ENCODE data around the gene PREP. TPM values are rescaled to one million over a fixed set of nuclear protein-coding genes. Genes with fewer than 3 reads are reported as not detected.

The PREP gene
- total RNA-seq, 2 donors from 2014 or later = 8.9 to 54.5 TPM

GRCh38 chr6:105279463-105279862 is 123.4 kb downstream of the PREP start:
- Histone ChIP-seq H3K4me3 (no peak overlapping the region), H3K27me3 (replicated peaks; ENCODE audit: insufficient read depth) (no peaks in the 10 kb centered on the region), H3K4me1 (replicated peaks) (no peaks in the 10 kb centered on the region), H3K9me3 (no peaks in the 10 kb centered on the region), H3K27ac (no peak overlapping the region), H3K36me3 (no peaks in the 10 kb centered on the region)
- intact Hi-C loops (cut with DNase I) = no loop called here
- DNase-seq (ENCODE audit: low spot score) = no peak
- TF ChIP-seq POLR2AphosphoS5 (IDR thresholded peaks at IDR 0.05) = no peak
- TF ChIP-seq POLR2A (IDR thresholded peaks at IDR 0.05) = no peak
- TF ChIP-seq, protein P1, sequence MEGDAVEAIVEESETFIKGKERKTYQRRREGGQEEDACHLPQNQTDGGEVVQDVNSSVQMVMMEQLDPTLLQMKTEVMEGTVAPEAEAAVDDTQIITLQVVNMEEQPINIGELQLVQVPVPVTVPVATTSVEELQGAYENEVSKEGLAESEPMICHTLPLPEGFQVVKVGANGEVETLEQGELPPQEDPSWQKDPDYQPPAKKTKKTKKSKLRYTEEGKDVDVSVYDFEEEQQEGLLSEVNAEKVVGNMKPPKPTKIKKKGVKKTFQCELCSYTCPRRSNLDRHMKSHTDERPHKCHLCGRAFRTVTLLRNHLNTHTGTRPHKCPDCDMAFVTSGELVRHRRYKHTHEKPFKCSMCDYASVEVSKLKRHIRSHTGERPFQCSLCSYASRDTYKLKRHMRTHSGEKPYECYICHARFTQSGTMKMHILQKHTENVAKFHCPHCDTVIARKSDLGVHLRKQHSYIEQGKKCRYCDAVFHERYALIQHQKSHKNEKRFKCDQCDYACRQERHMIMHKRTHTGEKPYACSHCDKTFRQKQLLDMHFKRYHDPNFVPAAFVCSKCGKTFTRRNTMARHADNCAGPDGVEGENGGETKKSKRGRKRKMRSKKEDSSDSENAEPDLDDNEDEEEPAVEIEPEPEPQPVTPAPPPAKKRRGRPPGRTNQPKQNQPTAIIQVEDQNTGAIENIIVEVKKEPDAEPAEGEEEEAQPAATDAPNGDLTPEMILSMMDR (IDR thresholded peaks at IDR 0.05) = no peak
- 97% methylated on average over 3 of the region's 3 CpGs for WGBS

DNA sequence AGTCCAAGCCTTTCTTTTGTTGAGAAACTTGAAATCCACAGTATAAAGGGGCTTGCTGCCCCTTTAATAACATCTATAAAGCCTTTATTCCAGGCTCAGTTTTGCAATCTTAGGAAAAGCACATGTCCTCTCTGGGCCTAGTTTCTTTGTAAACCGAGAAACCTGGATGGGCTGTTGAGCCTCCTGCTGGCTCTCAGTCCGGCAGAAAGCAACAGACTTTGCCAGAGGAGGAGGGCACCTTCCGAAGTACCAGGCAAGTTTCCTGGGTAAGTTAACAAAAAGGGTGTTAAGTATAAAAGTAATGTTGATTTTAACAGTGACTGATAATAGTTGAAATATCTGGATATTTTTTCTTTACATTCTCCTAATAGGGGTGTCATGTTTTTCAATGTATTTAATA is 124.1 kb downstream of the PREP start:
- Histone ChIP-seq H3K36me3 (no peaks in the 10 kb centered on the region), H3K9me3 (no peaks in the 10 kb centered on the region), H3K27me3 (replicated peaks; ENCODE audit: insufficient read depth) (no peaks in the 10 kb centered on the region), H3K4me3 (no peak overlapping the region), H3K4me1 (replicated peaks) (no peaks in the 10 kb centered on the region), H3K27ac (no peak overlapping the region)
- intact Hi-C loops (cut with DNase I) = no loop called here
- WGBS = 73% methylated on average over 3 of the region's 3 CpGs
- no peak for DNase-seq (ENCODE audit: low spot score)
- TF ChIP-seq, protein P1 (IDR thresholded peaks at IDR 0.05) = no peak
- TF ChIP-seq POLR2AphosphoS5 (IDR thresholded peaks at IDR 0.05) (no peak), POLR2A (IDR thresholded peaks at IDR 0.05) (no peak)

- Histone ChIP-seq H3K4me1 (replicated peaks) (no peaks in the 10 kb centered on the region), H3K9me3 (no peaks in the 10 kb centered on the region), H3K4me3 (no peak overlapping the region), H3K27ac (no peak overlapping the region), H3K27me3 (replicated peaks; ENCODE audit: insufficient read depth) (no peaks in the 10 kb centered on the region), H3K36me3 (no peaks in the 10 kb centered on the region)
- 90% methylated on average over 20 of the region's 20 CpGs for WGBS
- intact Hi-C loops (cut with DNase I) = no loop called here
- no peak for DNase-seq (ENCODE audit: low spot score)
- TF ChIP-seq, protein P1 (IDR thresholded peaks at IDR 0.05) = no peak
- TF ChIP-seq POLR2AphosphoS5 (IDR thresholded peaks at IDR 0.05) (no peak), POLR2A (IDR thresholded peaks at IDR 0.05) (no peak)
These were observed 124.8 kb downstream of the PREP start for GRCh38 chr6:105278035-105278434.

DNA sequence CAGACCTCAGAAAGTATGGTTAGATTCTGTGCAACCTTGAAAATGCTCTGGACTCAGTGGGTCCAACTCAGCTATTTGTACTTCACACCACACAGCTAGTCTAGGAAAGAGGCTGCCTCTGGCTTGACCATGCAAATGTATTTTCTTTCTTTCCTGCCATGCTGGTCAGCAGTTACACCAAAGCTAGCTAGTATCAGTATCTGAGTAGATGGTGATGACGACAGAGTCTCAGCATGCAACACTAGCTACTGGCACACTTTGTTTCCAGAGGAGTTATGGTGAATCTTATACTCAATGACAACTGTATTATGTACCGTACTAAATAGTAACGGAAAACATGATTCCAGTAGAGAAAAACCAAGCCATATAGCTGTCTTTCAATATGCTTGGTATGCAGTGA is 126.5 kb downstream of the PREP start:
- no peak overlapping the region for H3K27ac ChIP-seq
- no peaks in the 10 kb centered on the region for H3K27me3 ChIP-seq (replicated peaks; ENCODE audit: insufficient read depth)
- no peaks in the 10 kb centered on the region for H3K4me1 ChIP-seq (replicated peaks)
- H3K36me3 ChIP-seq = no peaks in the 10 kb centered on the region
- 97% methylated on average over 3 of the region's 3 CpGs for WGBS
- DNase-seq (ENCODE audit: low spot score) = no peak
- no peaks in the 10 kb centered on the region for H3K9me3 ChIP-seq
- TF ChIP-seq POLR2AphosphoS5 (IDR thresholded peaks at IDR 0.05) = no peak
- TF ChIP-seq, protein P1 (IDR thresholded peaks at IDR 0.05) = no peak
- no peak for TF ChIP-seq POLR2A (IDR thresholded peaks at IDR 0.05)
- intact Hi-C loops (cut with DNase I) = no loop called here
- no peak overlapping the region for H3K4me3 ChIP-seq

DNA sequence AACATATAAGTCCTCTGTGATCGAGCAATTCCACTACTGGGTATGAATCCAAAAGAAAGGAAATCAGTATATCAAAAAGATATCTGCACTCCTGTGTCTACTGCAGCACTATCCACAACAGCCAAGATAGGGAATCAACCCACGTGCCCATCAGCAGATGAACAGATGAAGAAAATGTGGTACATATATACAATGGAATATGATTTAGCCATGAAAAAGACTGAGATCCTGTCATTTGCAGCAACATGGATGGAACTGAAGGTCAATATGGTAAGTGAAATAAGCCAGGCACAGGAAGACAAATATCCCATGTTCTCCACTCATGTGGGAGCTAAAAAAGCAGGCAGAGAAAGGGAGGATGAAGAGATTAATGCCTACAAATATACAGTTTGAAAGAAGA is 127.3 kb downstream of the PREP start:
- 98% methylated on average over 2 of the region's 2 CpGs for WGBS
- Histone ChIP-seq H3K27ac (no peak overlapping the region), H3K9me3 (no peaks in the 10 kb centered on the region), H3K27me3 (replicated peaks; ENCODE audit: insufficient read depth) (no peaks in the 10 kb centered on the region), H3K4me3 (no peak overlapping the region), H3K4me1 (replicated peaks) (no peaks in the 10 kb centered on the region), H3K36me3 (no peaks in the 10 kb centered on the region)
- TF ChIP-seq POLR2A (IDR thresholded peaks at IDR 0.05) (no peak), POLR2AphosphoS5 (IDR thresholded peaks at IDR 0.05) (no peak)
- TF ChIP-seq, protein P1 (IDR thresholded peaks at IDR 0.05) = no peak
- intact Hi-C loops (cut with DNase I) = no loop called here
- no peak for DNase-seq (ENCODE audit: low spot score)
